GM12891 (cell line): Measurements from ENCODE around the gene ZNF740.

ENCODE experiments used
- DNase-seq: peaks from one replicate; pipeline ENCODE4 v3.0.0; 2011; ENCODE audit warnings: low spot score; ENCODE audit not compliant: insufficient read length
- FAIRE-seq: peaks from 2 replicates; lab custom pipeline; 2011; peaks lifted over from hg19 to GRCh38; lab: Jason Lieb, UNC
- PAX5 ChIP-seq: IDR thresholded peaks from 2 replicates; pipeline ENCODE4 v1.6.1; 2011; ENCODE audit warnings: low read length, moderate library complexity, mild to moderate bottlenecking; ENCODE audit not compliant: insufficient read depth, severe bottlenecking
- POLR2A ChIP-seq: IDR thresholded peaks from 2 replicates; pipeline ENCODE4 v1.6.1; 2011; ENCODE audit warnings: low read depth, low read length, control low read depth
- POLR2AphosphoS5 ChIP-seq: IDR thresholded peaks from 2 replicates; pipeline ENCODE4 v1.6.1; 2011; ENCODE audit warnings: low read depth, low read length, control low read depth
- POU2F2 ChIP-seq: IDR thresholded peaks from 2 replicates; pipeline ENCODE4 v1.6.1; 2011; ENCODE audit warnings: low read depth, mild to moderate bottlenecking, control low read depth, low read length, moderate library complexity
- SPI1 ChIP-seq: IDR thresholded peaks from 2 replicates; pipeline ENCODE4 v1.6.1; 2011; ENCODE audit warnings: low read depth, low read length, control low read depth
- TAF1 ChIP-seq: IDR thresholded peaks from 2 replicates; pipeline ENCODE4 v1.6.1; 2011; ENCODE audit warnings: low read depth, low read length, control low read depth

The ZNF740 gene

DNA sequence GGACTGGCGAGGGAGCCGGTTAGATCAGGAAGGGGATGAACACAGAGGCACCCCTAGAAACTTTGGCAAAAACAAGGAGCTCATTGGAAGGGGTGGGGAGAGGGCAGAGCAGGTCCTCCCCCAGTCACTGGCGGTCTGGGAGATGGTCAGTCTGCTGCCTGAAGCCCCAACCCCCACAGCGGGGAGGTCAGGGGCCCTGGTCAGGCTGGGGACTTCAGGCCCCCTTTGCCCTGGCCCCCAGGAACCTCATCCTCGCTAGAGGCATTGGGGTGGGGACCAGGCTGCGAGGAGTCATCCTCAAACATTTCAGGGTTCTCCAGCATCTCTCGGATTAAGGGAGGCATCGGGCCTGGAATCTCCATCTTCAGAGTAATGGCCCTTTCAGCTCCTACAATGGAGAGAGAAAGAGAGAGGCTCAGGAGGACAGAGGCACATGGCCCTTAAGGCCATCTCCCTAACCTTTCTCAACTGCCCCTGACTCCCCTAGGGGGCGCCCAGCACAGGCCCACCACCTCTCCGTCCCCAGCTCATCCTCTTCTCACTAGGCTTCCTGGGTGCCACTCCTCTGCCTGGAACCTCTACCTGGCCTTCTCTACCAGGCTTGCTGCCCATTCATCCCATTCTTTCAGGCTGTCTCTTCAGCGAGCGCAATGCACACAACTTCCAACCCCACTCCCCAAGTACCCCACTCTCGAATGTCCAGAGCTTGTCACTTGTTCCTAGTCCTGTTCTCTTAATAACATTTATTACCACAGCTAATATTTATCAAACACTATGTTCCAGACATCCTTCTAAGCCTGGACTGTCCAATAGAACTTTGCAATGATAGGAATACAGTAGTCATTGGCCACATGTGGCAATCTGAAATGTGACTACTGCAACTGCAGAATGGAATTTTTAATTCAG lies 31.2 kb downstream of the ZNF740 start:
- TF ChIP-seq TAF1 (no peak), POLR2A (no peak), POU2F2 (no peak), POLR2AphosphoS5 (no peak), PAX5 (no peak), SPI1 (no peak)
- DNase-seq: no peak
- FAIRE-seq: no peak

DNA sequence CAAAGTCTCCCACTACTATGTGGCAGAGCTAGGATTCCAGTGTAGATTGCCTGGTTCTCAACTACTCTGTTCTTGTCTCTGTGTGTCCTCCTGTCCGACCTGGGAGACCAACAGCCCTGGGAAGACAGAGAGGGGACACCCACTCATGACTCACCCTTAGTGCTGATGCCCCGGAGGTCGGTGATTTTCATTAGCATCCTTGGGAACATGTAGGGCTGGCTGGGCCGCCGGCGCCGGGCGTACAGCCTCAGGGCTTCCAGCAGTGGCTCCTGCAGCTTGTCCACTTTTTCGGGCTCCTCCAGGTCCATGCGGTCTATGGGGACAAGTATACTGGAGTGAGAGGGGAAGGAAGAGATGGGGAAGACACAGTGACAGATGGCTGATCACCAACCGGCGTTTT lies 32.4 kb downstream of the ZNF740 start:
- TF ChIP-seq SPI1 (no peak), POU2F2 (no peak), PAX5 (no peak), POLR2AphosphoS5 (no peak), TAF1 (no peak), POLR2A (no peak)
- no peak for FAIRE-seq
- DNase-seq: no peak

DNA sequence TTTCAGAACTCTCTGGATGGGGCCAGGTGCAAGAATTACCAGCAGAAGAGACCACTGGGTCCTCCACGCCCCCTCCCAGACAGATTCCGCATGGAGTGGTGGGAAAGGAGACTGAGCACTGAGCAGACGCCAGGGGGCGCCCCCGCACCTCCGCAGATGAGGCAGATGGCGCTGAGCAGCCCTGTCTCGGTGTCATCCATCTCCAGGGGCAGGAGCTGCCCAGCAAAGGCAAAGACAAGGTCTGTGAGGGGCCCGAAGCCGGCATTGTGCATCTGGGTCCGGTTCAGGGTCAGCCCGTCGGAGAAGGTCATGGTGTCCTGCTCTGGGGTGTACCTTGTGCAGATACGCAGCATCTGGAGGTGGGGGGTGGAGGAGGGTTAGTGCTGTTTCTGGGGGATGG lies 32.8 kb downstream of the ZNF740 start:
- FAIRE-seq: peak; percentile 83
- peak; percentile 74 for DNase-seq
- TF ChIP-seq POU2F2 (no peak), SPI1 (no peak), PAX5 (no peak), POLR2A (no peak), TAF1 (no peak), POLR2AphosphoS5 (no peak)

DNA sequence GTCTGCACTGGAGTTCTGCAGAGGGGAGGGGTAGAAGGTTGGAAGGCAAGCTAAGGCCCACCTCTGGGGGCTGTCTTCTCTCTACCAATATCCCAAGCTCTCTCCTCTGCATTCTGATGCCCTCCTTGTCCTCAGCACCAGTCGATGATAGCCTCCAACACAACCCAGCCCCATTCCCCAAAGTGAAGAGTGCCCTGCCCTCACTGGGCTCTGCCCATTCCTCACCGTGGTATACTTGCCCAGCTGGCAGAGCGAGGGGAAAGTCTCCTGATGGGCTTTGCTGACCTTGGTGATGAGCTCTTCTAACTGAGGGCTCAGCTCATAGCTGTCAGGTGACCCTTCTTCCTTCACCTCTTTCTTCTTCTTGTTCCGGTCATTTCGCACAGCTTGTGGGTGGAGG lies 33.7 kb downstream of the ZNF740 start:
- FAIRE-seq: no peak
- TF ChIP-seq PAX5: no peak
- no peak for TF ChIP-seq SPI1
- TF ChIP-seq POU2F2: no peak
- no peak for TF ChIP-seq POLR2A
- no peak for TF ChIP-seq POLR2AphosphoS5
- TF ChIP-seq TAF1: no peak

DNA sequence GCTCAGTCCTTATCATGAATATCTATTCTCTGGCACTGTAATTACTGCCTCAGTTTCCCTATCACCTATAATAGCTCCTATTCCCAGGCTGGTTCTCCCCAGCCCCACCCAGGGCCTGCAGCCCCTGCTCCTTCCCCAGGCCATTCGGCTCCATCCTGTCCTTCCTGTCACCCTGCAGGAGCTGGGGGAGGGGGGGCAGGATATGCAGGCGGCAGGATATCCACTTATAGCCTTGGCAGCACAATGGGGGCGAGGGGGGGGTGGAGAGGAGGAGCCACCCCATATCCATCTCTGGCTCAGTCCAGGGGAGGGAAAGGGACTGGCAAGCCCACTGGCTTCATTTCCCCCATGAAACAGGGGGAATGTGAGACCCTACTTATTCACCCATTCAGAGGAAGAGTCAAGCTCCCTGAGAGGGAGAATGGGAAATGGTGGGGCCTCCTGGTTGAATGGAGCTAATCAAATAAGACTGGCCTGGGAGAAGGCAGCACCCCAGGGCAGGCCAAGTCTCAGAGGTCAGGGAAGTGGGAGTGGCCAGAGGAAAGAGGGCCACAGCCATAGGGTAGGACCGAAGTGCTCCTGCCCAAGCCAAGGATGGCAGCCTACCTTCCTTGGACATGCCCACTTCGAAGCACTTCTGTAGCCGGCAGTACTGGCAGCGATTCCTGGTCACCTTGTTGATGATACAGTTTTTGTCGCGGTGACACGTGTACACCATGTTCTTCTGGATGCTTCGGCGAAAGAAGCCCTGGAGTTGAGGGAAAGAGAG lies 34.3 kb downstream of the ZNF740 start:
- TF ChIP-seq POLR2AphosphoS5 (no peak), POLR2A (no peak), POU2F2 (no peak), TAF1 (no peak), PAX5 (no peak), SPI1 (no peak)
- DNase-seq (no peak), FAIRE-seq (no peak)

More for the DNA sequence above, 33.7 kb downstream of the ZNF740 start:
- DNase-seq: no peak

DNA sequence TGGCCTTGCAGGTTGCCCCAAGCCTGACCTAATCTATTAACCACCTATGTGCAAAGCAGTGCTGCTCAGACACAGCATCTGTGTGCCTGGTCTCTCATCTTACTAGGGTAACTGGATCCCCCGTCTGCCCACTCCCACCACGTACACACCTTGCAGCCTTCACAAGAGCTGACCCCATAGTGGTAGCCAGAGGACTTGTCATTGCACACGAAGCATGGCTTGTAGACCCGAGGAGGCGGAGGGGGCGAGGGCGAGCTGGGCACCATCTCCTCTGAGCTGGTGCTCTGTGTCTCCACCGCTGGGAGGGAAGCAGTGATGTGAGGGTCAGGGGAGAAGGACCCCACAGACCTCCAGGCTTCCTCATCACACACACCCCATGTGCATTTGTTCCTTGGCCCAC lies 35.0 kb downstream of the ZNF740 start:
- TF ChIP-seq SPI1 (no peak), POLR2A (no peak), POU2F2 (no peak), TAF1 (no peak), POLR2AphosphoS5 (no peak), PAX5 (no peak)
- DNase-seq: no peak
- FAIRE-seq: no peak

DNA sequence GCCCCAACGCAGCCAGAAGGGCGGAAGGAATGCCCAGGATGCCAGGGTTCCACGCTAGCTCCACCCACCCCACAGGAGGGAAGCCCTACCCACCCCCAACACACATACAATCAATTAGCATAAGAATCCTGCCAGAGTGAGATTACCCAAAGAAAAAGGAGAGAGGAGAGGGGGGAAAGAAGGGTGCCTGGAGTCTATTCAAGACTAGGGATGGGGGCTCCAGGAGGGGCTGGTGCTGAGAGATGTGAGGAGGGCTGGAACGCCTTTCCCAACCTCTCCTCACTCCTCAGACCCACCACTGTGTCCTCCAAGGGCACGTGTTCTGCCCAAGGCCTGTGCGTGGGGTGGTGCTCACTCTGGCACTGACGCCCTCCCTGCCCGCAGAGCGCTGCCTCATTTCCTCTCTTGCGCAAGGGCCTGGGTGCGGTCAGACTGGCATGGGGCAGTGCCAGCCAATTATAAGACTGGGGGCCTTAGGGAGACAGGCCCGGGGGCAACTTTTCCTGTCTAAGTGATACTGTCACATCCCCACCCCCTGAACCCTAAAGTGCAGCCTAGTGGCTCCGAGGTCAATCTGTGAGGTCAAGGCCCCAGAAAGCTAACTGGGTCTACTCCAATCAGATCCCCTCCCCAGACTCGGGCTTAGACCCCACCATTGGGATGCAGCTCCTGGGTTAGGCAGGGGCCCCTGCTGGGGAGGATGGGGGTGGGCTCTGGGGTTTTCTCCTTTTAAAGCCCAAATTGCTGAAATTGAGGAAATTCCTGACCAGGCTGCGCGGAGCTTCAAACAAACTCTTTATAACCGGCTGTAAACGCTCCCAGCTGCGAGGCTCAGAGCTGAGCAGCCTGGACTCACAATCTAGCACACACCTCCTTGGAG lies 36.8 kb downstream of the ZNF740 start:
- no peak for DNase-seq
- TF ChIP-seq SPI1 (no peak), POU2F2 (no peak), POLR2AphosphoS5 (no peak), TAF1 (no peak), POLR2A (no peak), PAX5 (no peak)
- FAIRE-seq: no peak

DNA sequence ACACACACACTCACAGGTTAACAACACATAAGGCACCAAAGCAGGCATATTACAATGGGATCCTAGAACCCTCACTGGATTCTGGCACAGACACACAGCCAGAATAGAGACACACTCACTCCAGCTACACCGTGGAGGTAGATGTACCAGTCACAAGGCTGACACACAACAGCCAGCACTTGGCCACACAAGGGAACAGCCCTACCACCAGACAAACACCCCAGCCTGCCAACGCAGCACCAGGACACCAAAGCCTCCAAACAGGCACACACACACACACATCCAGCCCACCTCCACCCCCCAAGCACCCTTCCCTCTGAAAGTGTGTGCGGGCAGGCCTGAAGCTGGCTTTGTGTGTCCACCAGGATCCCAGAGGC lies 37.4 kb downstream of the ZNF740 start:
- no peak for DNase-seq
- TF ChIP-seq TAF1: no peak
- TF ChIP-seq POLR2AphosphoS5: no peak
- TF ChIP-seq SPI1: no peak
- no peak for TF ChIP-seq POLR2A
- no peak for TF ChIP-seq PAX5
- no peak for TF ChIP-seq POU2F2

More for the DNA sequence above, 37.4 kb downstream of the ZNF740 start:
- FAIRE-seq: no peak
